Thyroid gland (tissue), 4 donors: ENCODE measurements around the gene IGSF23.

Experiments
- POLR2A ChIP-seq, 2 donors: fragments of 450-650 bp; IDR thresholded peaks; one replicate each; pipeline ENCODE4 v1.6.1; 2017; ENCODE audit warnings: antibody characterized with exemption in 2 of 2, mild to moderate bottlenecking in 2 of 2, moderate library complexity in 1 of 2
- TF ChIP-seq, protein P1 (sequence below), 6 experiments: fragments of 200-600 bp in 3 of 6; fragments of 450-650 bp in 3 of 6; sonication (generic) in 3 of 6; IDR thresholded peaks; one replicate each; pipeline ENCODE4 v1.5.1; 2016 to 2019; ENCODE audit warnings: antibody characterized with exemption in 6 of 6, mild to moderate bottlenecking in 2 of 6, inconsistent platforms in 1 of 6, moderate library complexity in 1 of 6

DNA sequence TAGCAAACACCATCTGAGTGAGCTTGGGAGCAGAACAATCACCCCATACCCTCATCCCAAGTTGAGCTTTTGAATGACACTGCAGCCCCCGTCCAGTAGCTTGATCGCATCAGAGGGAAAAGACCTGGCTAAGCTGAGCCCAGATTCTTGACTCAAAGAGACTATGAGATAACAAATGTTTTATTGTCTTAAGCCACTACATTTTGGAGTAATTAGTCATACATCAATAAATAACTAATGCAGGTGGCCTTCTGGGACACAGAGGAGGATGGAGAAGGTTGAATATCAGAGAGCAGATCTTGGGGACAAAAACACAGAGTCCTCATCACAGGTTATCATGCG, 24.6 kb upstream of the IGSF23 start:
- TF ChIP-seq, protein P1, sequence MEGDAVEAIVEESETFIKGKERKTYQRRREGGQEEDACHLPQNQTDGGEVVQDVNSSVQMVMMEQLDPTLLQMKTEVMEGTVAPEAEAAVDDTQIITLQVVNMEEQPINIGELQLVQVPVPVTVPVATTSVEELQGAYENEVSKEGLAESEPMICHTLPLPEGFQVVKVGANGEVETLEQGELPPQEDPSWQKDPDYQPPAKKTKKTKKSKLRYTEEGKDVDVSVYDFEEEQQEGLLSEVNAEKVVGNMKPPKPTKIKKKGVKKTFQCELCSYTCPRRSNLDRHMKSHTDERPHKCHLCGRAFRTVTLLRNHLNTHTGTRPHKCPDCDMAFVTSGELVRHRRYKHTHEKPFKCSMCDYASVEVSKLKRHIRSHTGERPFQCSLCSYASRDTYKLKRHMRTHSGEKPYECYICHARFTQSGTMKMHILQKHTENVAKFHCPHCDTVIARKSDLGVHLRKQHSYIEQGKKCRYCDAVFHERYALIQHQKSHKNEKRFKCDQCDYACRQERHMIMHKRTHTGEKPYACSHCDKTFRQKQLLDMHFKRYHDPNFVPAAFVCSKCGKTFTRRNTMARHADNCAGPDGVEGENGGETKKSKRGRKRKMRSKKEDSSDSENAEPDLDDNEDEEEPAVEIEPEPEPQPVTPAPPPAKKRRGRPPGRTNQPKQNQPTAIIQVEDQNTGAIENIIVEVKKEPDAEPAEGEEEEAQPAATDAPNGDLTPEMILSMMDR (IDR thresholded peaks at IDR 0.05): no peak
- no peak for TF ChIP-seq POLR2A (IDR thresholded peaks at IDR 0.05)
